K562 (cell line): ENCODE measurements around the gene LCA5L. TPM values are rescaled to one million over a fixed set of nuclear protein-coding genes. Genes with fewer than 3 reads are reported as not detected.

Experiments
- ARID1B ChIP-seq: fragments of 450-650 bp; IDR thresholded peaks from 2 replicates; pipeline ENCODE4 v1.6.1; 2016; ENCODE audit warnings: antibody characterized with exemption, mild to moderate bottlenecking, inconsistent platforms
- CAMTA2 ChIP-seq: fragments of 250-450 bp; sonication (Bioruptor Pico); conservative IDR thresholded peaks from 2 replicates; pipeline ENCODE4 v1.5.1; 2022
- CBX8 ChIP-seq: fragments of 200-600 bp; sonication (generic); IDR thresholded peaks from 2 replicates; pipeline ENCODE4 v1.6.1; 2012; ENCODE audit warnings: borderline replicate concordance, mixed run types, low read depth, mild to moderate bottlenecking, moderate library complexity, mixed read lengths, low read length, control low read depth, inconsistent platforms; ENCODE audit not compliant: poor library complexity, severe bottlenecking; ENCODE audit errors: extremely low read depth
- CHCHD3 ChIP-seq: fragments of 250-450 bp; sonication (Bioruptor Pico); IDR thresholded peaks from 2 replicates; pipeline ENCODE4 v2.1.2; 2022; ENCODE audit warnings: mild to moderate bottlenecking
- LEF1 ChIP-seq: fragments of 450-650 bp; IDR thresholded peaks from 2 replicates; pipeline ENCODE4 v1.6.1; 2016; ENCODE audit warnings: mild to moderate bottlenecking
- MTA3 ChIP-seq: fragments of 450-650 bp; formaldehyde crosslinking; IDR thresholded peaks from 2 replicates; pipeline ENCODE4 v1.6.1; 2017; ENCODE audit warnings: mild to moderate bottlenecking, borderline replicate concordance
- NR2C2 ChIP-seq, 2 experiments: fragments of 200-800 bp in 1 of 2; sonication (Bioruptor generic) in 1 of 2; sonication (generic) in 1 of 2; formaldehyde crosslinking in 1 of 2; IDR thresholded peaks; 2 replicates each; pipeline versions ENCODE4 v1.6.1 to v1.8.0; 2016 to 2022; ENCODE audit warnings: mild to moderate bottlenecking in 1 of 2, missing compliant biosample characterization in 1 of 2, missing genetic modification characterization in 1 of 2, missing genetic modification reagents in 1 of 2
- SAFB ChIP-seq: fragments of 200-400 bp; formaldehyde crosslinking; IDR thresholded peaks from 2 replicates; pipeline ENCODE4 v1.6.1; 2017; ENCODE audit warnings: low read depth, low read length, borderline replicate concordance
- SAFB2 ChIP-seq: fragments of 200-400 bp; formaldehyde crosslinking; IDR thresholded peaks from 2 replicates; pipeline ENCODE4 v1.6.1; 2018; ENCODE audit warnings: borderline replicate concordance, low read length, low read depth, moderate library complexity; ENCODE audit not compliant: severe bottlenecking
- ZFP30 ChIP-seq: fragments of 250-450 bp; sonication (Bioruptor Pico); IDR thresholded peaks from 2 replicates; pipeline ENCODE4 v1.8.0; 2022; ENCODE audit warnings: moderate library complexity, mild to moderate bottlenecking, inconsistent platforms, borderline replicate concordance
- ZNF184 ChIP-seq: sonication (generic); formaldehyde crosslinking; IDR thresholded peaks from 2 replicates; pipeline ENCODE4 v1.5.0; 2020; ENCODE audit warnings: missing genetic modification reagents
- ZNF23 ChIP-seq: fragments of 250-450 bp; sonication (Bioruptor Pico); IDR thresholded peaks from 2 replicates; pipeline ENCODE4 v1.4.0; 2020; ENCODE audit warnings: mild to moderate bottlenecking
- ZNF347 ChIP-seq: fragments of 450-650 bp; formaldehyde crosslinking; IDR thresholded peaks from 2 replicates; pipeline ENCODE4 v1.4.0; 2020; ENCODE audit warnings: low read depth, mild to moderate bottlenecking, moderate library complexity
- polyA plus RNA-seq, 8 experiments: library from polyadenylated mRNA; depleted of rRNA in 4 of 8; stranded (reverse) in 5 of 8; unstranded in 3 of 8; fragments of >200 nt; fragmentation: Nextera tagmentation in 2 of 8; fragmentation: Illumina TruSeq in 1 of 8; extraction: Ambion mirVana in 2 of 8; extraction: Trizol in 1 of 8; gene quantifications; 2 replicates each; pipeline versions ENCODE4 v1.2.1 to v1.2.3, GENCODE V29; 2011 to 2014; ENCODE audit warnings: inconsistent platforms in 1 of 8, missing spikeins in 1 of 8
- total RNA-seq, 7 experiments: library from RNA; depleted of rRNA in 6 of 7; stranded (reverse); fragments of >200 nt in 6 of 7; fragmentation: Illumina TruSeq in 2 of 7; extraction: Trizol in 2 of 7; gene quantifications; 2 replicates each; pipeline versions ENCODE4 v1.2.1 to v1.2.3, GENCODE V29; 2011 to 2021; ENCODE audit warnings: low replicate concordance in 1 of 7
- TF ChIP-seq, protein P1 (sequence below): fragments of 250-450 bp; sonication (Bioruptor Pico); IDR thresholded peaks from 2 replicates; pipeline ENCODE4 v1.8.0; 2021; ENCODE audit warnings: mild to moderate bottlenecking, moderate library complexity
- TF ChIP-seq, protein P2 (sequence below): fragments of 250-450 bp; sonication (Bioruptor Pico); IDR thresholded peaks from 2 replicates; pipeline ENCODE4 v1.4.0; 2020; ENCODE audit warnings: mild to moderate bottlenecking
- TF ChIP-seq, protein P3 (sequence below): fragments of 250-450 bp; sonication (Bioruptor Pico); IDR thresholded peaks from 2 replicates; pipeline ENCODE4 v1.8.0; 2022; ENCODE audit warnings: inconsistent platforms, mild to moderate bottlenecking, moderate library complexity, borderline replicate concordance
- TF ChIP-seq, protein P4 (sequence below): fragments of 250-450 bp; sonication (Bioruptor Pico); IDR thresholded peaks from 2 replicates; pipeline ENCODE4 v1.5.0; 2021
- TF ChIP-seq, protein P5 (sequence below): fragments of 250-450 bp; sonication (Bioruptor Pico); IDR thresholded peaks from 2 replicates; pipeline ENCODE4 v1.8.0; 2022; ENCODE audit warnings: moderate library complexity, mild to moderate bottlenecking, inconsistent platforms
- TF ChIP-seq, protein P6 (sequence below): sonication (generic); formaldehyde crosslinking; IDR thresholded peaks from 2 replicates; pipeline ENCODE4 v1.8.1; 2022; ENCODE audit warnings: missing genetic modification reagents

The LCA5L gene
- total and polyA plus RNA-seq, 9 of the 15 experiments (the other 6 are each of a cell fraction or from before 2014, with no cell fraction given): 1.8 to 4.9 (median 3.8) TPM

DNA sequence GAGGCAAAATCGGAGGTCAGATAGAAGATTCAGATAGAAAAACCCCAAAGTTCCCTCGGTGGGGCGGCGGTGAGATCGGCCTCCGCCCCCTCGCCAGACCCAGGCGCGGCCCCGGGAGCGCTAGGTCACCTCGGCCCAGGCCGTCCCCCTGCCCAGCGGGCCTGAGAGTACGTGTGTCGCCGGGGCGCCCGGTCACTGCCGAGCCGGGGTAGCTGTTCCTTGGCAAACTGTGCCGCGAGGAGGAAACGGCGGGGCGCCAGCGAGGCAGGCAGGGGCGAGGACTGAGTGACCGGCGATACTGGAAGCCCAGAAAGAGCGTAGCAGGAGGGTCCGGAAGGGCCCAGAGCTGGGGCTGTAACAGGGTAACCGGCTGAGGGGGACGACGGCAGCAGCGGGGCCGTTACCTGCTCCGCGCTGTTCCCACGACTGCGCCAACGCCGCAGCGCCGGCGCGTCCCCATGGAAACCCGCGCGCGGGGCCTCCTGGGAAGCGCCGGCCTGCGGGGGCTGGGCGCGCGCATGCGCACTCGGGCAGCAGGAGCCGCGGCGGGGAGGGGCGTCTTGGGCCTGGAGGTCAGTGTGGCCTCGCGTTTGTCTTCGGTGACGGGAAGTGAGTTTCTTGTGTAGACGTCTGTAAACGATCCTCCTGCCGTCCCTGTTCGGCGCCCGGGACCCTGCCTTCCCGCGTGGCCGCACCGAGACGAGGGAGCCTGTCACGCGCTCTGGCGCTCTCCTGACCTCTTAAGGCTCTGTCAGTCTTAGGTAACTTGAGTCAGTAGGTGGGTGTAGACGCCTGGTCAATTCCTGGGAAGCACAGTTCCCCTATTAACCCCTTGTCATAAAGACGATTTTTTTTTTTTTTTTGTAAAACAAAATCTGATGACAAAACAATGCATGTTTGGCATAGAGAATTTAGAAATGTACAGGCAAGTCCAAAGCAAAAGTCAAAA is at the start of gene LCA5L (continued):
- TF ChIP-seq, protein P1, sequence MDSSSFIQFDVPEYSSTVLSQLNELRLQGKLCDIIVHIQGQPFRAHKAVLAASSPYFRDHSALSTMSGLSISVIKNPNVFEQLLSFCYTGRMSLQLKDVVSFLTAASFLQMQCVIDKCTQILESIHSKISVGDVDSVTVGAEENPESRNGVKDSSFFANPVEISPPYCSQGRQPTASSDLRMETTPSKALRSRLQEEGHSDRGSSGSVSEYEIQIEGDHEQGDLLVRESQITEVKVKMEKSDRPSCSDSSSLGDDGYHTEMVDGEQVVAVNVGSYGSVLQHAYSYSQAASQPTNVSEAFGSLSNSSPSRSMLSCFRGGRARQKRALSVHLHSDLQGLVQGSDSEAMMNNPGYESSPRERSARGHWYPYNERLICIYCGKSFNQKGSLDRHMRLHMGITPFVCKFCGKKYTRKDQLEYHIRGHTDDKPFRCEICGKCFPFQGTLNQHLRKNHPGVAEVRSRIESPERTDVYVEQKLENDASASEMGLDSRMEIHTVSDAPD (CRISPR knock-in tag): no peak
- TF ChIP-seq SAFB2: no peak
- TF ChIP-seq, protein P2, sequence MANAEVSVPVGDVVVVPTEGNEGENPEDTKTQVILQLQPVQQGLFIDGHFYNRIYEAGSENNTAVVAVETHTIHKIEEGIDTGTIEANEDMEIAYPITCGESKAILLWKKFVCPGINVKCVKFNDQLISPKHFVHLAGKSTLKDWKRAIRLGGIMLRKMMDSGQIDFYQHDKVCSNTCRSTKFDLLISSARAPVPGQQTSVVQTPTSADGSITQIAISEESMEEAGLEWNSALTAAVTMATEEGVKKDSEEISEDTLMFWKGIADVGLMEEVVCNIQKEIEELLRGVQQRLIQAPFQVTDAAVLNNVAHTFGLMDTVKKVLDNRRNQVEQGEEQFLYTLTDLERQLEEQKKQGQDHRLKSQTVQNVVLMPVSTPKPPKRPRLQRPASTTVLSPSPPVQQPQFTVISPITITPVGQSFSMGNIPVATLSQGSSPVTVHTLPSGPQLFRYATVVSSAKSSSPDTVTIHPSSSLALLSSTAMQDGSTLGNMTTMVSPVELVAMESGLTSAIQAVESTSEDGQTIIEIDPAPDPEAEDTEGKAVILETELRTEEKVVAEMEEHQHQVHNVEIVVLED (CRISPR knock-in tag): peak; percentile 79
- TF ChIP-seq ZFP30 (CRISPR knock-in tag): no peak
- no peak for TF ChIP-seq ZNF23 (CRISPR knock-in tag)
- TF ChIP-seq ZNF184 (CRISPR knock-in tag): no peak
- 0 out of 2 replicates have a peak, but pooled peaks have one; percentile 22 for TF ChIP-seq LEF1
- TF ChIP-seq, protein P3, sequence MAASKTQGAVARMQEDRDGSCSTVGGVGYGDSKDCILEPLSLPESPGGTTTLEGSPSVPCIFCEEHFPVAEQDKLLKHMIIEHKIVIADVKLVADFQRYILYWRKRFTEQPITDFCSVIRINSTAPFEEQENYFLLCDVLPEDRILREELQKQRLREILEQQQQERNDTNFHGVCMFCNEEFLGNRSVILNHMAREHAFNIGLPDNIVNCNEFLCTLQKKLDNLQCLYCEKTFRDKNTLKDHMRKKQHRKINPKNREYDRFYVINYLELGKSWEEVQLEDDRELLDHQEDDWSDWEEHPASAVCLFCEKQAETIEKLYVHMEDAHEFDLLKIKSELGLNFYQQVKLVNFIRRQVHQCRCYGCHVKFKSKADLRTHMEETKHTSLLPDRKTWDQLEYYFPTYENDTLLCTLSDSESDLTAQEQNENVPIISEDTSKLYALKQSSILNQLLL (CRISPR knock-in tag): no peak
- TF ChIP-seq SAFB: 0 out of 2 replicates have a peak, but pooled peaks have one; percentile 46
- TF ChIP-seq, protein P4, sequence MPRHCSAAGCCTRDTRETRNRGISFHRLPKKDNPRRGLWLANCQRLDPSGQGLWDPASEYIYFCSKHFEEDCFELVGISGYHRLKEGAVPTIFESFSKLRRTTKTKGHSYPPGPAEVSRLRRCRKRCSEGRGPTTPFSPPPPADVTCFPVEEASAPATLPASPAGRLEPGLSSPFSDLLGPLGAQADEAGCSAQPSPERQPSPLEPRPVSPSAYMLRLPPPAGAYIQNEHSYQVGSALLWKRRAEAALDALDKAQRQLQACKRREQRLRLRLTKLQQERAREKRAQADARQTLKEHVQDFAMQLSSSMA: peak; percentile 33; the same call in 1 of the 2 replicates
- no peak; the same call in 1 of the 2 replicates for TF ChIP-seq NR2C2 (CRISPR knock-in tag; IDR thresholded peaks at IDR 0.05)
- peak; percentile 92 for TF ChIP-seq NR2C2 (tag; IDR thresholded peaks at IDR 0.05)
- TF ChIP-seq, protein P5, sequence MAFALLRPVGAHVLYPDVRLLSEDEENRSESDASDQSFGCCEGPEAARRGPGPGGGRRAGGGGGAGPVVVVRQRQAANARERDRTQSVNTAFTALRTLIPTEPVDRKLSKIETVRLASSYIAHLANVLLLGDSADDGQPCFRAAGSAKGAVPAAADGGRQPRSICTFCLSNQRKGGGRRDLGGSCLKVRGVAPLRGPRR: peak; percentile 83
- no peak for TF ChIP-seq ZNF347 (CRISPR knock-in tag)
- no peak for TF ChIP-seq CHCHD3
- no peak for TF ChIP-seq CBX8
- TF ChIP-seq MTA3: peak; percentile 93; the same call in 1 of the 2 replicates
- no peak for TF ChIP-seq CAMTA2 (CRISPR knock-in tag)
- TF ChIP-seq ARID1B: peak; percentile 48
- TF ChIP-seq, protein P6, sequence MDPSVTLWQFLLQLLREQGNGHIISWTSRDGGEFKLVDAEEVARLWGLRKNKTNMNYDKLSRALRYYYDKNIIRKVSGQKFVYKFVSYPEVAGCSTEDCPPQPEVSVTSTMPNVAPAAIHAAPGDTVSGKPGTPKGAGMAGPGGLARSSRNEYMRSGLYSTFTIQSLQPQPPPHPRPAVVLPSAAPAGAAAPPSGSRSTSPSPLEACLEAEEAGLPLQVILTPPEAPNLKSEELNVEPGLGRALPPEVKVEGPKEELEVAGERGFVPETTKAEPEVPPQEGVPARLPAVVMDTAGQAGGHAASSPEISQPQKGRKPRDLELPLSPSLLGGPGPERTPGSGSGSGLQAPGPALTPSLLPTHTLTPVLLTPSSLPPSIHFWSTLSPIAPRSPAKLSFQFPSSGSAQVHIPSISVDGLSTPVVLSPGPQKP (CRISPR knock-in tag): no peak
